CD14-positive monocyte (primary cell): ENCODE measurements around the gene ATG4C. TPM values are rescaled to one million over a fixed set of nuclear protein-coding genes. Genes with fewer than 3 reads are reported as not detected.
"Not testable (repeated sequence)": the region's sequence is repeated elsewhere in the genome, so short reads cannot be mapped to it uniquely, and the experiment has no call there.

Experiments used
- DNase-seq, 3 donors: peaks; one replicate each; pipeline ENCODE4 v3.0.0-alpha.2; 2011 to 2022
- H2AFZ ChIP-seq: 2 replicates; pipeline ENCODE4 v1.6.0; 2012; ENCODE audit warnings: mild to moderate bottlenecking, low read depth, low read length, inconsistent platforms; ENCODE audit not compliant: insufficient read depth, poor library complexity, severe bottlenecking
- H3K27ac ChIP-seq, 2 donors: 1 replicate in 1 of 2; 2 replicates in 1 of 2; pipeline ENCODE4 v1.5.1; 2012 to 2013; ENCODE audit warnings: low read length in 2 of 2, control low read depth in 1 of 2, inconsistent platforms in 1 of 2, low read depth in 1 of 2, mild to moderate bottlenecking in 1 of 2
- H3K27me3 ChIP-seq, 2 donors: one replicate each; pipeline versions ENCODE4 v1.6.0 to v1.6.1; 2011 to 2013; ENCODE audit warnings: low read length in 2 of 2; ENCODE audit not compliant: control insufficient read depth in 2 of 2, insufficient read depth in 2 of 2
- H3K36me3 ChIP-seq, 2 donors: replicated peaks in 1 of 2; 1 replicate in 1 of 2; 2 replicates in 1 of 2; pipeline versions ENCODE4 v1.5.1 to v1.6.1; 2012 to 2013; ENCODE audit warnings: low read length in 2 of 2, control low read depth in 1 of 2, inconsistent platforms in 1 of 2, mild to moderate bottlenecking in 1 of 2; ENCODE audit not compliant: insufficient read depth in 2 of 2, control insufficient read depth in 1 of 2
- H3K4me1 ChIP-seq, 2 donors: 1 replicate in 1 of 2; 2 replicates in 1 of 2; pipeline versions ENCODE4 v1.5.1 to v1.6.1; 2012 to 2013; ENCODE audit warnings: low read length in 2 of 2, control low read depth in 1 of 2, inconsistent platforms in 1 of 2, mild to moderate bottlenecking in 1 of 2, moderate library complexity in 1 of 2; ENCODE audit not compliant: insufficient read depth in 2 of 2, control insufficient read depth in 1 of 2
- H3K4me2 ChIP-seq: replicated peaks from 2 replicates; pipeline ENCODE3; 2012; ENCODE audit warnings: low read length, moderate library complexity, mild to moderate bottlenecking; ENCODE audit not compliant: poor library complexity, severe bottlenecking; ENCODE audit errors: extremely low read depth
- H3K4me3 ChIP-seq, 3 experiments: fragments of 200-600 bp in 1 of 3; sonication (generic) in 1 of 3; replicated peaks in 1 of 3; 1 replicate in 2 of 3; 2 replicates in 1 of 3; pipeline ENCODE4 v1.5.1; 2011 to 2013; ENCODE audit warnings: low read length in 3 of 3, mild to moderate bottlenecking in 3 of 3, control low read depth in 2 of 3, low read depth in 2 of 3, inconsistent platforms in 1 of 3, moderate library complexity in 1 of 3
- H3K79me2 ChIP-seq: 2 replicates; pipeline ENCODE4 v1.6.0; 2012; ENCODE audit warnings: mild to moderate bottlenecking, control low read depth, inconsistent platforms, low read length, moderate library complexity; ENCODE audit not compliant: insufficient read depth
- H3K9ac ChIP-seq: 2 replicates; pipeline ENCODE4 v1.6.0; 2017; ENCODE audit warnings: low read length, mild to moderate bottlenecking; ENCODE audit not compliant: insufficient read depth, poor library complexity, severe bottlenecking
- H3K9me3 ChIP-seq, 2 donors: replicated peaks in 1 of 2; 1 replicate in 1 of 2; 2 replicates in 1 of 2; pipeline versions ENCODE4 v1.5.1 to v1.6.1; 2012 to 2013; ENCODE audit warnings: low read length in 2 of 2, control low read depth in 1 of 2; ENCODE audit not compliant: control insufficient read depth in 1 of 2, insufficient read depth in 1 of 2
- H4K20me1 ChIP-seq: 2 replicates; pipeline ENCODE4 v1.6.0; 2012; ENCODE audit warnings: mild to moderate bottlenecking, low read length, control low read depth, moderate library complexity; ENCODE audit not compliant: insufficient read depth
- H3K27ac Mint-ChIP-seq, 7 donors: one replicate each; pipeline ENCODE4 v1.8.0; 2020; ENCODE audit warnings: mild to moderate bottlenecking in 7 of 7, mixed read lengths in 7 of 7, moderate library complexity in 6 of 7, inconsistent platforms in 2 of 7
- H3K27me3 Mint-ChIP-seq, 3 donors: one replicate each; pipeline ENCODE4 v1.8.0; 2021 to 2022; ENCODE audit warnings: low read depth in 3 of 3, mild to moderate bottlenecking in 3 of 3, mixed read lengths in 3 of 3, moderate library complexity in 3 of 3, inconsistent platforms in 1 of 3
- H3K36me3 Mint-ChIP-seq, 2 donors: one replicate each; pipeline ENCODE4 v1.8.0; 2020; ENCODE audit warnings: mixed read lengths in 2 of 2, inconsistent platforms in 1 of 2, mild to moderate bottlenecking in 1 of 2
- H3K4me1 Mint-ChIP-seq: one replicate; pipeline ENCODE4 v1.8.0; 2020; ENCODE audit warnings: mild to moderate bottlenecking, mixed read lengths
- H3K4me3 Mint-ChIP-seq, 2 donors: one replicate each; pipeline ENCODE4 v1.8.0; 2020; ENCODE audit warnings: mild to moderate bottlenecking in 2 of 2, mixed read lengths in 2 of 2, moderate library complexity in 1 of 2
- H3K9me3 Mint-ChIP-seq, 7 donors: one replicate each; pipeline ENCODE4 v1.8.0; 2020 to 2022; ENCODE audit warnings: mixed read lengths in 7 of 7, mild to moderate bottlenecking in 6 of 7, moderate library complexity in 6 of 7, inconsistent platforms in 2 of 7
- CTCF ChIP-seq: fragments of 200-600 bp; IDR thresholded peaks from one replicate; pipeline ENCODE4 v1.8.0; 2022; ENCODE audit warnings: antibody characterized with exemption, mild to moderate bottlenecking
- WGBS: methylation state at CpG from one replicate; pipeline ENCODE4 v1.1.5; 2013; ENCODE audit warnings: missing lambda C conversion rate; ENCODE audit not compliant: insufficient coverage; 5-methylcytosine and 5-hydroxymethylcytosine counted together
- intact Hi-C, 2 donors: fragments of 100-400 bp; cut with micrococcal nuclease; formaldehyde crosslinking; loops; one replicate each; pipeline versions ENCODE4 v1.15.0 to v1.15.1; 2023
- polyA plus RNA-seq, 3 donors: library from polyadenylated mRNA; depleted of rRNA in 1 of 3; unstranded in 2 of 3; stranded (reverse) in 1 of 3; fragments of 300-500 nt in 2 of 3; fragments of >200 nt in 1 of 3; fragmentation: Illumina TruSeq in 2 of 3; gene quantifications; 1 replicate in 2 of 3; 2 replicates in 1 of 3; pipeline ENCODE4 v1.2.3, GENCODE V29; 2012 to 2021

The ATG4C gene
- polyA plus RNA-seq, 3 donors = 5.7 to 19.1 (median 17.5) TPM

DNA sequence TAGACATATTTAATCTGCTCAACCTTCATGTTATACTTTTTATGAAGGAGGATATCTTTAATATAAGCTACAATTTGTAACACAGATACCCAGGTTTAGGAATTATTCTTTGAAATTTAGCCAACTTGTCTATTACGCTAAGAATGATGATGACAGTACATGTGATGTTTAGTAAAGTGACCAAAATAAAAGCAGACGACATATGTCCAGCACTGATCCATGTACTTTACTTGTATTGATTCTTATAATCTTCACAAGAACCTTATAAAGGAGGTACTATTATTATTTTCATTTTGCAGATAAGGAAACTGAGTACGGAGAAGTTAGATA is 37.2 kb upstream of the ATG4C start:
- Histone ChIP-seq H3K9ac (no peak overlapping the region), H4K20me1 (no peaks in the 10 kb centered on the region), H2AFZ (no peak overlapping the region), H3K4me3 (no peak overlapping the region), H3K27me3 (no peaks in the 10 kb centered on the region), H3K79me2 (no peaks in the 10 kb centered on the region), H3K4me2 (no peak overlapping the region), H3K27ac (no peak overlapping the region), H3K4me1 (no peaks in the 10 kb centered on the region), H3K9me3 (no peaks in the 10 kb centered on the region), H3K36me3 (no peaks in the 10 kb centered on the region)
- no peak for DNase-seq
- Mint-ChIP-seq H3K27ac (no peak overlapping the region), H3K4me3 (no peak overlapping the region), H3K4me1 (no peaks in the 10 kb centered on the region), H3K9me3 (no peaks in the 10 kb centered on the region), H3K27me3 (peaks cover 0 to 8% (median 3%) of the 10 kb centered on the region in 3 donors), H3K36me3 (no peaks in the 10 kb centered on the region)
- intact Hi-C loops = loop anchor here (5.0 to 10.0 kb wide), 3 partner anchors 239 to 574 kb away; no protein-coding TSS in a partner anchor
- peak; percentile 29 for TF ChIP-seq CTCF
- WGBS = no CpG with 5 or more reads among the region's 3 CpGs

- intact Hi-C loops = no loop called here
- no peaks in the 10 kb centered on the region for H3K36me3 ChIP-seq
- no peak overlapping the region for H3K4me3 Mint-ChIP-seq
These were observed 30.6 kb upstream of the ATG4C start for GRCh38 chr1:62753031-62753965.

GRCh38 chr1:62754938-62755337 is 29.0 kb upstream of the ATG4C start:
- H3K9ac ChIP-seq, H3K27me3 ChIP-seq, H3K27ac Mint-ChIP-seq, H3K27ac ChIP-seq, H3K79me2 ChIP-seq, H3K4me2 ChIP-seq, H3K36me3 ChIP-seq, DNase-seq, H3K36me3 Mint-ChIP-seq, H3K4me1 ChIP-seq, H3K9me3 ChIP-seq, H2AFZ ChIP-seq, H3K27me3 Mint-ChIP-seq, H4K20me1 ChIP-seq, H3K9me3 Mint-ChIP-seq, intact Hi-C loops, H3K4me3 ChIP-seq, H3K4me3 Mint-ChIP-seq: not testable (repeated sequence)
- peaks cover 11% of the 10 kb centered on the region for H3K4me1 Mint-ChIP-seq
- no CpG with 5 or more reads among the region's 13 CpGs for WGBS

More at GRCh38 chr1:62753031-62753965, 30.6 kb upstream of the ATG4C start:
- Mint-ChIP-seq H3K4me1 (no peaks in the 10 kb centered on the region), H3K36me3 (no peaks in the 10 kb centered on the region), H3K27me3 (peaks cover 1 to 3% (median 3%) of the 10 kb centered on the region in 3 donors), H3K27ac (no peak overlapping the region), H3K9me3 (peaks cover 0 to 7% (median 3%) of the 10 kb centered on the region in 7 donors)
- DNase-seq = no peak
- H3K9ac ChIP-seq = no peak overlapping the region
- H3K4me2 ChIP-seq = no peak overlapping the region
- H3K9me3 ChIP-seq = peaks cover 0 to 4% of the 10 kb centered on the region in 2 donors
- no peak overlapping the region for H3K27ac ChIP-seq
- TF ChIP-seq CTCF = no peak
- no peak overlapping the region for H2AFZ ChIP-seq
- WGBS = 95% methylated on average over 32 of the region's 35 CpGs
- H3K4me1 ChIP-seq = no peaks in the 10 kb centered on the region
- no peak overlapping the region for H3K4me3 ChIP-seq
- no peaks in the 10 kb centered on the region for H3K27me3 ChIP-seq
- H4K20me1 ChIP-seq = no peaks in the 10 kb centered on the region
- no peaks in the 10 kb centered on the region for H3K79me2 ChIP-seq
